GM11168 (cell line): ENCODE results near the gene PPP4R2.

ENCODE experiments used
- in situ Hi-C: fragments of 300-500 bp; cut with MboI; formaldehyde crosslinking; loops from one replicate; pipeline ENCODE4 v1.12.0; 2022; ENCODE audit warnings: low sequenced_read_pairs; ENCODE audit not compliant: unreplicated experiment

Gene PPP4R2

DNA sequence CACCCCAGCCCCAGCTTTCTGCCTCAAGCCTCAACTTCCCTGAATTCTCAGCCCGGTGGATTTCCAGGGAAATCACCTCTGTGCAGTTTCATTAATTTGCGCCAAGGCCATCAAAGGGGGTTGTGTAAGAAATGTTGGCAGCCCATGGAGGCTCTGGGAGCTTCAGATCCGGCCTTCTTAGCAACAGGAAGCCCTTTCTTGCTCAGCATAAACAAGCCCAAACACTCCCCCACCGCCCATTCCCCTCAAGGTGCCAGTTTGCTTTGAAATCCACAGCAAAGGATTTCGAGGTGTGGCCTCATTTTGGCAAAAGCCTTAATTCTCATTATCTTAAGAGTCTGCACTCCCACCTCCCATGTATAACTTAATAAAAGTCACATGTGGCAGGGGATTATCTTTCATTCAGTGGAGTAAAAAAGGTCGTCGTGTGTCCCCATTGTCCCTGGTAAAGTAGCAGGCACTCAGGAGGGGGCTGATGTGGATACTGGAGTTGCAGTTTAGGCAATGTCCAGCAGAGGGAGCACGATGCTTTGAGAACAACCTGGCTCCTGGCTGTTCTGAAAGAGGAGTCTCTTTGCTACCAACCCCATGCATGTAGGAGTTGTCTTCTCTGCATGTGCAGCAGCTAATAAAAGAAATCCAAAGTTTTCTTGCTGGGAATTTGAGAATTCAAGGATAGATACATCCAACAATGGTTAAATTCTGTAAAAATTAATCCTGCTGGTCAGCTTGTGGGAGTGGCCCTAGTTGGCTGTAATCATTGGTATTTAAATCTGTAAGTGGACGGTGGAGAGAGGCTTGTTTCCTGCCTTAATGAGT, 104.3 kb downstream of the PPP4R2 start:
- in situ Hi-C loops = loop anchor here (10.0 kb wide), 1 partner anchor 334 kb away; no protein-coding TSS in a partner anchor

- in situ Hi-C loops = loop anchor here (10.0 kb wide), 1 partner anchor 333 kb away; no protein-coding TSS in a partner anchor
Measured at GRCh38 chr3:73101881-73102280, 105.3 kb downstream of the PPP4R2 start.

GRCh38 chr3:73107215-73107614, 110.6 kb downstream of the PPP4R2 start:
- in situ Hi-C loops = loop anchor here (10.0 kb wide), 1 partner anchor 328 kb away; no protein-coding TSS in a partner anchor

- in situ Hi-C loops = loop anchor here (10.0 kb wide), 1 partner anchor 327 kb away; no protein-coding TSS in a partner anchor
Measured at GRCh38 chr3:73107676-73108187, 111.1 kb downstream of the PPP4R2 start.

GRCh38 chr3:73108750-73109149, 112.1 kb downstream of the PPP4R2 start:
- in situ Hi-C loops = loop anchor here (10.0 kb wide), 1 partner anchor 326 kb away; no protein-coding TSS in a partner anchor

DNA sequence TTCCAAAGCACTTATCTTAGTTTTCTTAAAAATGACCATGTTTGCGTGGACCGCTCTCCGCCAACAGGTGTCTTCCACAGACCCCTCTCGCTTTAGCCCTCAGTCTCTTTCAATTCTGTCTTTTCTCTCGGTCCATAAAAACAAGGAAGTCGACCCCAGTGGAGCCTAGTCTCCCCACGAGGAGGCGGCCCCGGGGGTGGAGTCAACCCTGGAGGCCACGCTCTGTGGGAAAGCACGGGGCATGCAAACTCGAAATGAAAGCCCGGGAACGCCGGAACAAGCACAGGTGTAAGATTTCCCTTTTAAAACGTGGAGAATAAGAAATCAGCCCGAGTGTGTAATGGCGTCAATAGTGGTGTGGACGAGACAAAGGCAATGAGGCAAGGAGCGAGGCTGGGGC, 113.9 kb downstream of the PPP4R2 start:
- in situ Hi-C loops = no loop called here

DNA sequence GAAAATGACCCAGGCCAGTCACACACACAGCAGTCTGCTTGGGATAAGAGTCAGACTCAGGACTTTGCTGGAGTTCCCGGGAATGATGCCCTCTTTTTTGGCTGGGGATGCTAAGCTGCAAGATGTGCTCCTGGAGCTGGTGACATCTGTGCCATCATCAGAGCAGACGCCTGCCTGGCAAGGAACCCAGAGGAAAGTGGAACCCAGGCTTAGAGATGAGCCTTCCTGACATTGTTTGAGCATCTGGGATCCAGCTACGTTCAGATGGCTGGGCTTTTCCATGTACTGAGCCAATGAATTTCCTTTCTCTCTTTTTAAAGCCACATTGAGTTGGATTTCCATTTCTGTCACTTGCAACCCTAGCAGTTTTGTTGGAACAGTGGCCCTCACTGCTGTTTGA, 118.1 kb downstream of the PPP4R2 start:
- in situ Hi-C loops = no loop called here

GRCh38 chr3:73115806-73116205, 119.2 kb downstream of the PPP4R2 start:
- in situ Hi-C loops = no loop called here
